Measurements from ENCODE around the gene EXTL1.

Gene EXTL1

DNA sequence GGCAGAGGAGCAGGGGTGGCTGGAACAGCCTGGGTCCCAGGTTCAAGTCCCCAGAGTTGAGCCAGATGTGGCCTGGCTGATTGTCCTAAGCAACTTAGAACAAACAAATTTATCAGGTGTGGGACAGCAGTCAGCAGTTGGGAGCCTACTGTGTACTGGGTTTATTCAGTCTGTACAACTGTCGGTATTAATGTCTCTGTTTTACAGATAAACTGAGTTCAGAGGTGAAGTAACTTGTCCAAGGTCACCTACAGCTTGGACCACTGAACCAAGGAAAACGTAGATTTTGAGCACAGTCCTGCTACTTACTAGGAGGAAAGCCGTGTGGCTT lies 60.4 kb downstream of the EXTL1 start:
- H3K27ac ChIP-seq (ENCODE audit: low read depth, low read length), result no peak overlapping the region
- H3K4me3 ChIP-seq (ENCODE audit: insufficient read depth, low read length, poor library complexity, severe bottlenecking), result no peak overlapping the region
- TF ChIP-seq EZH2phosphoT487 (conservative IDR thresholded peaks at IDR 0.05; ENCODE audit: low read length), result no peak
- TF ChIP-seq, protein P1, sequence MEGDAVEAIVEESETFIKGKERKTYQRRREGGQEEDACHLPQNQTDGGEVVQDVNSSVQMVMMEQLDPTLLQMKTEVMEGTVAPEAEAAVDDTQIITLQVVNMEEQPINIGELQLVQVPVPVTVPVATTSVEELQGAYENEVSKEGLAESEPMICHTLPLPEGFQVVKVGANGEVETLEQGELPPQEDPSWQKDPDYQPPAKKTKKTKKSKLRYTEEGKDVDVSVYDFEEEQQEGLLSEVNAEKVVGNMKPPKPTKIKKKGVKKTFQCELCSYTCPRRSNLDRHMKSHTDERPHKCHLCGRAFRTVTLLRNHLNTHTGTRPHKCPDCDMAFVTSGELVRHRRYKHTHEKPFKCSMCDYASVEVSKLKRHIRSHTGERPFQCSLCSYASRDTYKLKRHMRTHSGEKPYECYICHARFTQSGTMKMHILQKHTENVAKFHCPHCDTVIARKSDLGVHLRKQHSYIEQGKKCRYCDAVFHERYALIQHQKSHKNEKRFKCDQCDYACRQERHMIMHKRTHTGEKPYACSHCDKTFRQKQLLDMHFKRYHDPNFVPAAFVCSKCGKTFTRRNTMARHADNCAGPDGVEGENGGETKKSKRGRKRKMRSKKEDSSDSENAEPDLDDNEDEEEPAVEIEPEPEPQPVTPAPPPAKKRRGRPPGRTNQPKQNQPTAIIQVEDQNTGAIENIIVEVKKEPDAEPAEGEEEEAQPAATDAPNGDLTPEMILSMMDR (IDR thresholded peaks at IDR 0.05; ENCODE audit: insufficient read depth, low read length, poor library complexity, severe bottlenecking), result no peak

DNA sequence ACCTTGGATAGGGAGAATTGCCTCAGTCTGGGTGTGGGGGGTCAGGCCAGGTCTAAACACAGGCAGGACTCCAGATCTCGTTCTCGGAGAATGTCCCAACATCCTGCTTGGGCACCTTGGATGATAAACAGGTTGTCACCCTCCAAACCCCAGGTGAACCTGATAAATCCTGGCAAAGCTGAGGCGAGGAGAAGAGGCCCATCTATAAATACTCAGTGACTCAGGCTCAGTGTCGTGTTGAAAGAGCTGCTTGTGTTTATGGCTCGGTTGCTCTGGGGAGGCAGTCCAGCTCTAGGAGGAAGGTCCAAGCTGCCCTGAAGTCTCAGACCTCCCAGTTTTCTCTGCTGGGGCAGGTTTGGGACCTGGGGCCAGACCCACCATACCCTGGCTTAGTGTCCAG lies 61.6 kb downstream of the EXTL1 start:
- Histone ChIP-seq H2AFZ (ENCODE audit: low read depth, low read length, severe bottlenecking) (no peak overlapping the region), H3K9me3 (ENCODE audit: insufficient read depth, low read length) (no peaks in the 10 kb centered on the region), H3K27me3 (ENCODE audit: low read length) (no peaks in the 10 kb centered on the region), H3K79me2 (ENCODE audit: insufficient read depth, low read length) (no peaks in the 10 kb centered on the region), H4K20me1 (ENCODE audit: low read depth, low read length) (no peaks in the 10 kb centered on the region), H3K27ac (ENCODE audit: low read depth, low read length) (no peak overlapping the region), H3K9me2 (replicated peaks; ENCODE audit: insufficient read depth, low read length) (no peaks in the 10 kb centered on the region), H3K4me2 (ENCODE audit: low read depth, low read length, poor library complexity, severe bottlenecking) (no peak overlapping the region), H3K4me3 (ENCODE audit: insufficient read depth, low read length, poor library complexity, severe bottlenecking) (no peak overlapping the region), H3F3A (ENCODE audit: insufficient read depth) (no peaks in the 10 kb centered on the region), H3K9ac (ENCODE audit: low read length) (no peak overlapping the region), H3K36me3 (ENCODE audit: low read length) (no peaks in the 10 kb centered on the region)
- no peak for TF ChIP-seq EZH2phosphoT487 (conservative IDR thresholded peaks at IDR 0.05; ENCODE audit: low read length)
- TF ChIP-seq, protein P1 (IDR thresholded peaks at IDR 0.05; ENCODE audit: insufficient read depth, low read length, poor library complexity, severe bottlenecking), result no peak

More for the DNA sequence above, 60.4 kb downstream of the EXTL1 start:
- Histone ChIP-seq H3K9me3 (ENCODE audit: insufficient read depth, low read length) (no peaks in the 10 kb centered on the region), H3F3A (ENCODE audit: insufficient read depth) (no peaks in the 10 kb centered on the region), H2AFZ (ENCODE audit: low read depth, low read length, severe bottlenecking) (no peak overlapping the region), H3K9me2 (replicated peaks; ENCODE audit: insufficient read depth, low read length) (no peaks in the 10 kb centered on the region), H4K20me1 (ENCODE audit: low read depth, low read length) (no peaks in the 10 kb centered on the region), H3K9ac (ENCODE audit: low read length) (no peak overlapping the region), H3K4me2 (ENCODE audit: low read depth, low read length, poor library complexity, severe bottlenecking) (no peak overlapping the region), H3K36me3 (ENCODE audit: low read length) (no peaks in the 10 kb centered on the region), H3K79me2 (ENCODE audit: insufficient read depth, low read length) (no peaks in the 10 kb centered on the region), H3K27me3 (ENCODE audit: low read length) (no peaks in the 10 kb centered on the region)

DNA sequence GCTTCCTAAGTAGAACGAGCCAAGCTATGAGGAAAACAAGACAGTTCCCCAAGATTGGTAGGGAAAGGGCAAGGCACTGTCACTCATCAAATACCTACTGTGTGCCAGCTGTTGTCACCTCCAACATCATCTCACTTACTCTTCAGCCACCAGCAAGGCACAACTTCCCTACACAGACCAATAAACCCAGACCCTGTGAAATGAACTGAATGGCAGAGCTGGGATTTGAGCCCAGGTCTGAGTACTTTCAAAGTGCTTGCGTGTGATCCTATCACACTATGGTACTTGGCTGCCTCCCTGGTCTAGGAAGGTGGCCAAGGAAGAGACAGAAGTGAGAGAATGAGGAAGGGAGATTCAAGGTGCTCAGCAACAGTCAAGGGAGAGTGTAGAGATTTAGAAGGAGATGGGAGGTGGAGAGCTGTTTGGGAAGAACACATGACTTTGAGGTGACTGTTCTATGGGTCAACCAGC lies 62.6 kb downstream of the EXTL1 start:
- Histone ChIP-seq H3K27ac (ENCODE audit: low read depth, low read length) (no peak overlapping the region), H4K20me1 (ENCODE audit: low read depth, low read length) (no peaks in the 10 kb centered on the region), H2AFZ (ENCODE audit: low read depth, low read length, severe bottlenecking) (no peak overlapping the region), H3K27me3 (ENCODE audit: low read length) (no peaks in the 10 kb centered on the region), H3K4me3 (ENCODE audit: insufficient read depth, low read length, poor library complexity, severe bottlenecking) (no peak overlapping the region), H3K9me3 (ENCODE audit: insufficient read depth, low read length) (no peaks in the 10 kb centered on the region), H3K4me2 (ENCODE audit: low read depth, low read length, poor library complexity, severe bottlenecking) (no peak overlapping the region), H3K9ac (ENCODE audit: low read length) (no peak overlapping the region), H3F3A (ENCODE audit: insufficient read depth) (no peaks in the 10 kb centered on the region), H3K36me3 (ENCODE audit: low read length) (no peaks in the 10 kb centered on the region), H3K79me2 (ENCODE audit: insufficient read depth, low read length) (no peaks in the 10 kb centered on the region), H3K9me2 (replicated peaks; ENCODE audit: insufficient read depth, low read length) (no peaks in the 10 kb centered on the region)
- TF ChIP-seq, protein P1 (IDR thresholded peaks at IDR 0.05; ENCODE audit: insufficient read depth, low read length, poor library complexity, severe bottlenecking), result no peak
- no peak for TF ChIP-seq EZH2phosphoT487 (conservative IDR thresholded peaks at IDR 0.05; ENCODE audit: low read length)

Data from SU-DHL-6 (cell line).